GM19452 (cell line): ENCODE data around the gene UTP3.
"Not testable (repeated sequence)": the region's sequence is repeated elsewhere in the genome, so short reads cannot be mapped to it uniquely, and the experiment has no call there.

Experiments
- ATAC-seq: cut with Tn5 transposase; IDR thresholded peaks from one replicate; pipeline ENCODE4 v1.9.1; 2021; ENCODE audit not compliant: unreplicated experiment

Gene UTP3

DNA sequence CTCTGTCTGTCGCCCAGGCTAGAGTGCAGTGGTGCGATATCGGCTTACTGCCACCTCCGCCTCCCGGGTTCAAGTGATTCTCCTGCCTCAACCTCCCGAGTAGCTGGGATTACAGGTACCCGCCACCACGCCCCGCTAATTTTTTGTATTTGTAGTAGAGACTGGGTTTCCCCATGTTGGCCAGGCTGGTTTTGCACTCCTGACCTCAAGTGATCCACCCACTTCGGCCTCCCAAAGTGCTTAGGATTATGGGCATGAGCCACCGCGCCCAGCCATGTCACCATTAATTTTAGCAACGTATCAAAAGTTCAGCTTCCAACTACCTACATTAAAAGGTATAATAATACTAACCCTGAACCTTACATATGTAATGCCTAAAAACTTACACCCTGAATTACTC, 940 bp upstream of the UTP3 start:
- no peak for ATAC-seq

DNA sequence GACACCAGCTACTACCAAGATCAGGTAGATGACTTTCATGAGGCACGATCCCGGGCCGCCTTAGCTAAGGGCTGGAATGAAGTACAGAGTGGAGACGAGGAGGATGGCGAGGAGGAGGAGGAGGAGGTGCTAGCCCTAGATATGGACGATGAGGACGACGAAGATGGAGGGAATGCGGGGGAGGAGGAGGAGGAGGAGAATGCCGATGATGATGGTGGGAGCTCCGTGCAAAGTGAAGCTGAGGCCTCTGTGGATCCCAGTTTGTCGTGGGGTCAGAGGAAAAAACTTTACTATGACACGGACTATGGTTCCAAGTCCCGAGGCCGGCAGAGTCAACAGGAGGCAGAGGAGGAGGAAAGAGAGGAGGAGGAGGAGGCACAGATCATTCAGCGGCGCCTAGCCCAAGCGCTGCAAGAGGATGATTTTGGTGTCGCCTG, 481 bp downstream of the UTP3 start:
- ATAC-seq: no peak

DNA sequence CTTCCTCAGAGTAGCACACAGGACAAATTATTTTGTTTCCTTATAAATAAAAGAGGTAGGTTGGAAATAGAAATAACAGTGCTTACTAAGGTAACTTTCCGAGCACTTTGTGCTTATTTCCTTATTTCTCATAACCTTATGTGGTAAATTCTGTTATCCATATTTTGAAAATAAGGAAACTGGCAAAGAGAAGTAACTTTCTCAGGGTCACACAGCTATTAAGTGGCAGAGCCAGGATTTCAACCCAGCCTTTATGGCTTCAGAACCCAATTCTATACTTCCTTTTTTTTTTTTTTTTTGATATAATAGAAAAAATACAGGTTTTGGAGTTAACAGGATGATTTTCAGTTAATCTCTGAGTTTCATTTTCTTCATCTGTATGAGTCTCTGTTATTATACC, 3.3 kb downstream of the UTP3 start:
- no peak for ATAC-seq

DNA sequence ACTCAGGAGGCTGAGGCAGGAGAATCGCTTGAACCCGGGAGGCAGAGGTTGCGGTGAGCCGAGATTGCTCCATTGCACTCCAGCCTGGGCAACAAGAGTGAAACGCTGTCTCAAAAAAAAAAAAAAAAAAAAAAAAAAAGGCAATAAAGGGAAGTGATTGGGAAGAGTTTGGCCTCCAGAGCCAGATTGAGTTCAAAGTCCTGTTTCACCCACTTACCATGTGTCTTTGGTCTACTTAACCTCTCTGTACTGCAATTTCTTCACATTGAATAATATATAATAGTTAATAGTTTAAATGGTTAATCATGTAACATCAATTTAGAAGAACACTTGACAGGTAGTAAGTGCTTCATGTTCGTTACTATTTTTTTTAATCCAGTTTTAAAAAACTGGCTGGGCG, 6.3 kb downstream of the UTP3 start:
- ATAC-seq: not testable (repeated sequence)

DNA sequence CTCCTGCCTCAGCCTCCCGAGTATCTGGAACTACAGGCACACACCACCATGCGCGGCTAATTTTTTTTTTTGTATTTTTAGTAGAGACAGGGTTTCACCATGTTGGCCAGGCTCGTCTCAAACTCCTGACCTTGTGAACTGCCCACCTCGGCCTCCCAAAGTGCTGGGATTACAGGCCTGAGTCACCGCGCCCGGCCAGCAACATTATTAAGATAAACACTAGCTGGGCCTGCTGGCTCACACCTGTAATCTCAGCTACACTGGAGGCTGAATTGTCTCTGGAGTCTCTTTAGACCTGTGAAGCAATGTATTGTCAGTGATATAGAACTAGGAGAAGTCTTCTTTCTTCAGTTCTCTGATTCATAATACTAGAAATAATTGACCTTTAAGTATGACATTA, 10.1 kb downstream of the UTP3 start:
- ATAC-seq: not testable (repeated sequence)

DNA sequence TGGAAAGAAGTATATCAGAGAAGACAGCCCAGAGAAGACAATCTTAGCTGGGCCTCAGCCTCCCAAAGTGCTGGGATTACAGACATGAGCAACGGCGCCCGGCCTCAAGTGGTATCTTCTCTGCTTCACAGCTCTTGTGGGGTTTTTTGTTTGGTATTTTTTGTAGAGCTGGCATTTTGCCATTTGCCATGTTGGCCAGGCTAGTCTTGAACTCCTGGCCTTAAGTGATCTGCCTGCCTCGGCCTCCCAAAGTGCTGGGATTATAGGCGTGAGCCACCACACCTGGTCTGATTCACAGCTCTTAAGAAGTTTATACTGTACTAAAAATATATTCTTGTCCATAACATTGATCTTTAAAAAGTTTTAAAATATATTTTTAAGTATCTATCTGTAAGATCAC, 12.4 kb downstream of the UTP3 start:
- no peak for ATAC-seq

DNA sequence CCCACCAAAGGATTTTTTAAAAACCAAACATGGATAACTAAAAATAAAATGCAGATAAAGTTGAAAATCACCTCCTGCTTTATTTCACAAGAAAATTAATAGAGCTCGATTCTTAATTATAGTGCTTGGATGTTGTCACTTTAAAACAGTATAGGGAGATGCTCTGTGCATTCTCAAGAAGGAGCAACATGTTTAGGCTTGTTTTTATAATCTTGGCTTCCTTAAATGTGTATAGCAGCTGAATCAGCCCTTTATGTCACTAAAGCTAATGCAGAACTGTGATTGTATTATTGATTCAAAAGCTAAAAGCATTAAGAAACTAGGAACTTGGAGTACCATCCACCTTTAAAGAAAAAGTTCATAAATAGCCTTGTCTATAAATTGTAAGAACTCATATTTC, 12.9 kb downstream of the UTP3 start:
- no peak for ATAC-seq

DNA sequence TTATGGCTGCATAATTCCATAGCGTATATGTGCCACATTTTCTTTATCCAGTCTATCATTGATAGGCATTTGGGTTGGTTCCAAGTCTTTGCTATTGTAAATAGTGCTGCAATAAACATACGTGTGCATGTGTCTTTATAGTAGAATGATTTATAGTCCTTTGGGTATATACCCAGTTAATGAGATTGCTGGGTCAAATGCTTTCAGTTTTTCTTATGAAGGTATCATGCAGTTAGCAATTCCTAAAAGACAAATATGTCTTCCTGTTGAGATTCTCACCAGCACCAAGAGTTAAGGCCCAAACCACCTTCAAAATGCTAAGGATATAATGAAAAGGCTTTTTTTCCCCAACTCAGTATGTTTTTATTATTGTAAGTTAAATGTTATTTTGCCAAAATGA, 14.3 kb downstream of the UTP3 start:
- ATAC-seq: not testable (repeated sequence)

DNA sequence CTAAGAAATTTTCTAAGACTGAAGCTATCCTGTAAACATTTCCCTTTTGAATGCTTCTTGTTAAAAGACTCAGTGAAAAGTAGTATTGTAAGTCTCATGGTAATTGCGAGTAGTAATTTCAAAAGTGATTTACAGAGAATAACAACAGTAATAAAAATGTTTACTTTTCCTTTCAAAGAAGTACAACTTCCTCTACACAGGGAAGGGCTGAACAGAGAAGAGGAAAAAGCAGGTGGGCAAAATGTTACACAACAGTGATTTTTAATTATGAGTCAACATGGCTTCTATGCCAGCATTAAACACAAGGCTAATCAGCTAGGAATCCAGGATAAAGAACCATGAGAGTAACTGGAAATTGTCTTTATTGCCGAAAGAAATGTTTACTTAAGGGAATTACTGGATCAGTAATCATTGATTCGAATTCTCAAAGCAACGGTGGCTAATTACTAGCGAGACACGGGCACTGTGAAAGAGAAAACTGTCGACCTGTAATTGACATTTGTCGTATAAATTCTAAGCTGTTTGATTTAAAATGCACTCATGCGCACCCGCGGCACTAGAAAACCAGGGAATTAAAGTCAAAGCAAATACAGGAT, 15.4 kb downstream of the UTP3 start:
- no peak for ATAC-seq

DNA sequence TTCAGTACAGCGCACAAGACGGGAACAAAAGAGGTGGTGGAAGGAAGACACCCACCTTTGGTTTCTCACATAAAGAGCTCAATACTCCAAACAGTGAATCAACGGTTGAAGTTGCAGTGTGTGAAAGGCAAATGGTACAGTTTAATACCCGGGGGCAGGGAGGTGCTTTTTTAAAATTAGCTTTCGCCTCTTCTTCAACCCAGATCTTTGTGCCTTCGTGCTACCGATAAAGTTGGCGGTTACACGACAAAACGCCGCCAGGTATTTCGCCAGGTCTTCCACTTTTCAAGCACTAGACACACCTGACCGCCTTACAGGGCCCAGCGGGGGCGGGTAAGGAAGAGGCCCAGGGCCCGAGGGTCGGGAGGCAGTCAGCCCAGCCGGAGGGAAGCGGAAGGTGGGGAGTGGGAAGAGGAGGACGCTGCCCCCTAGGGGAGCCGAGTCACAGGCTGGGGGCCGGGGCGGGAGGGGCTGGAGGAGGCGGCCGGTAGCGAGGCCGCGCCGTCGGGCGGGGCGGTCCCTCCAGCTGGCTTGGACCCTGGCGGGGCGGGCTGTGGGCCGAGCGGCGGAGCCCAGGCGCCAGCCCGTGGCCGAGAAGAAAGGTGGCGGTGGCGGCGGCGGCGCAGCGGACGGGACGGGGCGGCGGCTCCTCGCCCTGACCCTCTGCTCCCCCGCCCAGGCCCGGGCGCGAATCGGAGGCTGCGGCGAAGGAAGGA, 16.0 kb downstream of the UTP3 start:
- ATAC-seq: peak; percentile 66

DNA sequence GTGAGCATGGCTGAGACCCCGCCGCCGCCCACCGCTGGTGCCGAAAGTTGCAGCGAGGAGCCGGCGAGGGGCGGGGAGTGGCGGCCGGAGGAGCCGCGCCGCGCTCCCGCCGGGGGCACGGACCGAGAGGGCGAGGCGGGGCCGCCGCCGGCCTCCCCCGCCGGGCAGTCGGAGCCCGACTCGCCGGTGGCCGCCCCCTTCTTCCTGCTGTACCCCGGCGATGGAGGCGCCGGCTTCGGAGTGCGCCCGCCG, 16.5 kb downstream of the UTP3 start:
- peak; percentile 37 for ATAC-seq

DNA sequence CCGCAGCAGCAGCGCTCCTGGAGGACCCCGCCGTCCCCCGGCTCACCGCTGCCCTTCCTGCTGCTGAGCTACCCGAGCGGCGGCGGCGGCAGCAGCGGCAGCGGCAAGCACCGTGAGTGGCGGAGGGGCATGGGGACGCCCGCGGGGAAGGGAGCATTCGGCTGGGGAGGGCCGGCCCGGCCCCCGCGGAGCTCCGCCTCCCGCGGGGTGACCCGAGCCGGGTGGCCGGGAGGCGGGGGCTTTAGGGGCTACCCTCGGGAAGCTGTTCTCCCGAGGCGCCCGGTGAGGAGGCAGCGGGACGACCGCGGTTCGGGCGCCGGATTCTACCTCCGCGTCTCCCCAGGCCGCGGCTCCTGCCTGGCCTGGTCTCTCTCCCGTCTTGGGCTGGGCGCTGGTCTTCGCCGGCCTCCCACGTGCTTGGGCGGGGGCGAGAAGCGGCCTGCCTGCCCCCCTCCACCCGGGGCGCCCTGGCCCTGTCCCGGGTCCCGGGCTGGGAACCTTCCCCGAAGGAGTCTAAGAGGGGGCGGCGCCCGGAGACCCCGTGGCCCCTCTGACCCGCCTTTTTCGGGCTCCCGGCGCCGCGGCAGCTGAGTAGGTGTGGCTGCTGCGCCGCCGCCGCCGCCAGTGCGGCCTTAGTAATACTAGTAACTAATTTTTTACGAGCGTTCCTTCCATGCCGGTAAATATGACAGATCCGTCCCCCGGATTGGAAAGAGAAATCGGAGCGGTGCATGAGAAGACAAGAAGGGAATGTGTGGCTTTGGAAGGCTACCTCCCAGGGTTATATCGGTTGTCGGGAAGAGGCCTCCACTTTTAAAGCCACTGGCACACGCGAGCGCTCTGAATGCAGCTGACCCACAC, 17.1 kb downstream of the UTP3 start:
- ATAC-seq: peak; percentile 61

DNA sequence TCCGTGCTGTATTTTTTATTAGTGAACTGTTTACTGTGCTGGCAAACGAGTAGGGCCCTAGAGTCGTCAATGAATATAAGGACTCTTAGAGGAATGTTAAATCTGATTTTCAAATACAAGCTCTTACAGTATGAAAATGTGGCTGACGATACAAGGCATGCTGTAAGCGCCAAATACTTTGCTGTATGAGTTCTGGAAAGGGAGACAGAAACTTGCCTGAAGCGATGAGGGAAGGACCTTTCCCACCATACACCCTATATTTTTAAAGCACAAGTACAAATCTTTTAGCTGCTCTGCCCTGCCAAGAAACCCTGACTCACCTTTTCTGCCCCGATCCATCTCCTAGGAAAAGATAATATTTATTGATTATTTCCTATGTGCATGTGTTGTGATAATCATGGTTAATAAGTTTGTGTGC, 17.7 kb downstream of the UTP3 start:
- ATAC-seq: no peak

DNA sequence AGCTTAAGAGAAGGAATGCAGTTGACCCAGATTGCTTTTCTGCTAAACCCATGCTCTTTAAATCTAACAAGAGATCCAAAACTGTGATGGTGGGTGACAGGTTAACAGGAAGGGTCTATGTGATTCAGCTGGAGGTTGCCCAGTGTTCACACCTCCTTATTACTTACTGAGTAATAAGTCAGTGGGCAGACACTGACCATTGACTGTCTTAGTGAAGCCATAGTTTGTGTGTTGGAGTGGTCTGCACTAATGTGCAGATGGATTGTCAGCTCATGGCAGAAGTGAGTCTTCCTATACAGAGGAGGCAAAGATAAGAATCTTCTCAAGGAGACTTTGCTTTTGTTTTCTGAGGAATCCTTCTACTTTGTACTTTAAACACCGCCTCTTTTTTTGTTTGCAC, 18.2 kb downstream of the UTP3 start:
- ATAC-seq: no peak

DNA sequence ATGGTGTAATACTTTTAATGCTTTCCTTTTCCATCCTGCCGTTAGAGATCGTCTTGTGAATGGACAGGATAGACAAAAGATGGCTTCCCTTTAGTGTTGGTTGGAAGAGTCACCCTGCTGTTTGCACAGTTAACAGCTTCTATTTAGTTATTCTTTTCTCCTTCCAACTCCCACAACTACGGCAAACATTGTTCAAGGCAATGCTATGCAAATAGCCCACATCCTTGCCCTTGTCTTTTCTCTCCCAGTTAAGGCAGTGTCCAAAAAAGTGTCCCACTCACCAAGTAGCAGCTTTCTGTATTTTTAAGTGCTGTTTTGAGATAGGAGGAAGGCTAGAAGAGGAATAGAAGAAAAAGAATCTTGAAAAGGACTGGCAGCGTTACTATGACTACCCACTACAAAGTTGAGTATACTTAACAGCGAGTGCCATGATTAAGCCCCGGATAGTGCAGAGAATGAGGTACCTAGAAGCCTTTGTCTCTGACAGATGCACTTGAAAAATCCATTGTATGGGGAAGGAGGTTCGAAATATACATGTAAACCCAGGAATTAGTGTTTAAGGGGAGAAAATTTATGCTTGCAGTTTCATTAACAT, 21.4 kb downstream of the UTP3 start:
- no peak for ATAC-seq

DNA sequence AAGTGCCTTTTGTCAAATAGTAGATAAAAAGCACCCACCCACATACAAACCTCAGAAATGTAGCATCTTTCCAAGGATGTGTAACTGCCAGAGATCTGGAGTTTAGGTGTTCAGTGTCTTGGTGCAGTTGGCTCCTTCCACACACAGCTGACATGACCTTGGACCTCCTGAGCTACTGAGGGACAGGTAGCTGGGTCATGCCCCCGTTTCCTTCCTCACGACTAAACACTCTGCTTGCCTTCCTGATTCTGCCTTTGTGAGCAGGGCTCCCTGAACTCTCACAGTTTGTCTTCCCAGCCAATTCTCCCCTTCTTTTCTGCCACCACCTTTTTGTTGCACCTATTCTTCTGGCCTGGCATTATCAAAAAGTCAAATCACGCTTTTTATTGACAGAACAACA, 23.3 kb downstream of the UTP3 start:
- no peak for ATAC-seq

DNA sequence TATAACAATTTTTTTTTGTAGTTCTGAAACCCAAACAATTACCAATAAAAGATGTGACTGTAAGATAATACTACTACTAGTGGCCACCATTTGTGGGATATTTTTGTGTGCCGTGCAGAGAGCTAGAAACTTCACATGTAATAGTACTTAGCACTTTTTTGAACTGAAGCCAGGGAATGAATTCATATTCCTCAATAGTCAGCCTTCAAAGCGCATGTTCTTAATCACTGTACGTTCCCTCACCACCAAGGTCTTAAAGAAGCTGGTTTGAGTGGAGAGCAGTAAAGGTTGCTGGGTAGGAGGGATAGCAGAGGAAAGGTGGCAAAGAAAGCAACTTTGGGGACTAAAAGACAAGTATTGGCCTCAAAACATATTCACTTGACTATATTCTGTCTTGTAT, 23.8 kb downstream of the UTP3 start:
- no peak for ATAC-seq

DNA sequence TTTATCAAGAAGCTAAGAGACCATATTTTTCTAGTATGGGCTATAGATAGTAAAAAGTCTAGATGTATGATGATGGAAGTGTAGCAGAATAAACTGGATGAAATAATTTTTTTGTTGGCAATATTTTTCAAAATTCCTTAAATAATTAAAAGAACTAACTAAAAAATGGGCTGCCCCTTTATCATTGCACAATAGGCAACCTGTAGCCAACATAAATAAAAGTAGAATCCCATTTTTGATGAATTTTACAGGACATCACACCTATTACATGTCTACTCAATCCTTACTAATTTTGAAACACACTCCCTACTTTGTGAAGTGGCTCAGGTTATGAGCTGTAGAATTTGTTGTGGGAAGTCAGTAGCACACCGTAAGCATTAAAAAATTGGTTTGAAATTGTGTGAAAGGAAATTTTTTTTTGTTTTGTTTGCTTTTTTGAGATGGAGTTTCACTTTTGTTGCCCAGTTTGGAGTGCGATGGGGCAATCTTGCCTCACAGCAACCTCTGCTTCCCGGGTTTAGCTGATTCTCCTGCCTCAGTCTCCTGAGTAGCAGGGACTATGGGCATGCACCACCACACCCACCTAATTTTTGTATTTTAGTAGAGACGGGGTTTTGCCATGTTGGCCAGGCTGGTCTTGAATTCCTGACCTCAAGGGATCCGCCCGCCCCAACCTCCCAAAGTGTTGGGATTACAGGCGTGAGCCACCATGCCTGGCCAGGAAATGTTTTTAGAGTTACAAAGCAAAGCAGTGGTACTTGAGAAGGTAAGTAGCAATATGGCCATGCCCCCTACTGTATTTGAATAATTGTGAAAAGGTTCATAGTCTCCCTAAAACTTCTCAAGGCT, 24.5 kb downstream of the UTP3 start:
- peak; percentile 3 for ATAC-seq

DNA sequence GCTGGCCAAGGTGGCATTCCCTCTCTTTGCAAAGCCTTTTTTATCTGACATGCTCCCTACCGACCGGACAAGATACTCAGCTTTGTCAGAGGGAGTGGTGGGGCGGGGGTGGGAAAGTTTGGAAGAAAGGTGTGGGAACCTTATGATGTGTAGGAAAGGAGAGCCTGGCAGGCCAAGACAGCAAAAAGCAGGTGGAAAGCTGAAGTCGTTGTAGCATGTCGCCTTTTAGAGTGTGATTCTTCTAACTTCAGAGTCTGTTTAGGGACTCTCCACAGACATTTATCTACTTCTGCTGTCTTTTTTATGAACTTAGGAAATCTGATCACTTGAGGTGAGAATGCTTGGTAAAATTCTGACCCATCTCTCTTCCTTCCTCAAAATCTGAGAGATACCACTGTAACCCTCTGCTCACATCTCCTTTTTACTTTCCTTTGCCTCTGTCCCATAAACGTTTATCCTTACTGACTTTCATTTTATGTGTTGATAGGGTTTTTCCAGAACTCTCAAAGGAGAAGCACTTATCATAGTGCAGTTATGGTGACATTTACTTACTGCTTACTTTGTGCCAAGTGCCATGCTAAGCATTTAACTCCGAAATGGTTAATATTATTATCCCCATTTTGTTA, 25.2 kb downstream of the UTP3 start:
- ATAC-seq: peak; percentile 42

DNA sequence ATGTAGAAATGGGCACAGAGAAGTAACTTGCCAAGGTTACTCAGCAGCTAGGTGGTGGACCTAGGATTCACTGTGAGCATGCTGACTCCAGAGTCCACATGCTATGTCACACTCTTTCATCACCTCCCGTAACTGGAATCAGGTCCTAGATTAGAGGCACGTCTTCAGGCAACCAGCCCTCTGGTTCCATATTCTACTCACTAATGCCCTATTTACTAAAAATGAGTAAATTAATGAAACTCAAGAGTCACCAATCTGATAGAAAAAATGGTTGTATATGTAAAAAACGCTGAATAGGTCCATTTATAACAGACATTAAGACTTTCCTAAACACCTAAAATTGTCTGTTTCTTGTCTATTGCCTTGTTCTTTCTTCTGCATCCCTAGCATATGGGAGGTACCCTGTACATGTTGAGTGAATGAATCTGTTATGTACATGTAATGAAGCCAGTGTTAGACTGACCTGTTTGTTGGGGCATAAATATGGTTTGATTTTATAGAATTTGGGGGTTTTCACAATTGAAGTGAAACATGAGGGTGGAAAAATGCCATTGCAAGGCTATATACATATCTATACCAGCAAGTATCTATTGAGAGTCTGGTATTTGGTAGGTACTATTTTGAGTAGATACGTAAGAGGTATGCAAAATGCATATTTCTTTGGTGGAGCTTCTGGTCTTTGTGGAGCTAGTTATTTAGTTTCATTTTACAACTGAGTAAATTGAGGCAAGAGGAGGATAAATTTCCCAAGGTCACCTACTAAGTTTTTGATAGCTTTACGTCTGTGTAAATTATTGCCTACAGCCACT, 26.0 kb downstream of the UTP3 start:
- peak; percentile 53 for ATAC-seq
